Fibroblast of lung (primary cell): Measurements from ENCODE around the gene A3GALT2.

Experiments
- CTCF ChIP-seq, 2 donors: IDR thresholded peaks in 1 of 2; conservative IDR thresholded peaks in 1 of 2; 1 replicate in 1 of 2; 2 replicates in 1 of 2; pipeline ENCODE4 v1.5.1; 2011 to 2012; ENCODE audit warnings: low read length in 2 of 2, control low read depth in 1 of 2, inconsistent platforms in 1 of 2, low read depth in 1 of 2, mild to moderate bottlenecking in 1 of 2
- EZH2 ChIP-seq: IDR thresholded peaks from 2 replicates; pipeline ENCODE4 v1.5.1; 2012; ENCODE audit warnings: low read length, control low read depth, mild to moderate bottlenecking; ENCODE audit errors: missing control alignments

DNA sequence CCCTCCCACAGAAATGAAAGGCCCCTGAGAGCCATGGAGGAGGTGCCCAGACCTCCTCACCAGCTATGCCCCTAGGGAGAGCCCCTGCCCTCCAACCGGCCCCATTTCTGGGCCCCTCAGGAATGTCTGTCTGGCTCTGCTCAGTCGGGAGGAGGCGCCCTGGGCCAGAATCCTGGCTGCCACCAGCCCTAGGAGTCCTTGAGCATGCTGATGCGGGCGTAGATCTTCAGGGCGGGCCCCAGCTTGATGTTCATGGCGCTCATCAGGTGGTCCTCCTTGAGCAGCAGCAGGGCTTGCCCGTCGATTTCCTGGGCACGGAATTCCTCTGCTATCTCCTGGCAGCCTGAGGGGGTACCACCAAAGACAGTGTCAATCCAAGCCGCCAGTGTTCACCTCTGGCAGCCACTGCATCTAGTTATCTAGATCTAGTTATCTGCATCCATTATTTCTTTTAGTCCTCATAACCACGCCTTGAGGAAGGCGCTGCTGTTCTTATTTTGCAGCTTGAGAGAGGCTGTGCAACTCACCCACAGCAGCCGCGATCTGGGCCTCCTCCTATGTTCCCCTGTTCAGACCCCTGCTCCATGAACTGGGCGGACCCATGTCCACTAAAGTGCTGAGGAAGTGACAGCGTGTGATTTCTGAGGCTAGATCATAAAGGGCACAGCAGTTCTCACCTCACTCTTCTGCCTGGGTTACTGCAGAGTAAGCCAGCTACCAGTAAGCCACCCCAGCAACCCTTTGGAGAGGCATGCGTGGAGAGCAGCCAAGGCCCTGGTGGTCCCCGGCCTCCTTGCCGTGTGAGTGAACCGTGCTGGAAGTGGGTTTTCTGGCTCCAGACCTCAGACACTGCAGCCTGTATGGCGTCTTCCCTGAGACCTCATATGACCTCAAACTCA lies 4.0 kb upstream of the A3GALT2 start:
- no peak for TF ChIP-seq CTCF (conservative IDR thresholded peaks at IDR 0.05 in 1 of 2, IDR thresholded peaks at IDR 0.05 in 1 of 2; ENCODE audit: low read depth in 1 of 2, low read length in 2 of 2)
- no peak for TF ChIP-seq EZH2
